ENCODE measurements around the gene DNAAF5.

DNA sequence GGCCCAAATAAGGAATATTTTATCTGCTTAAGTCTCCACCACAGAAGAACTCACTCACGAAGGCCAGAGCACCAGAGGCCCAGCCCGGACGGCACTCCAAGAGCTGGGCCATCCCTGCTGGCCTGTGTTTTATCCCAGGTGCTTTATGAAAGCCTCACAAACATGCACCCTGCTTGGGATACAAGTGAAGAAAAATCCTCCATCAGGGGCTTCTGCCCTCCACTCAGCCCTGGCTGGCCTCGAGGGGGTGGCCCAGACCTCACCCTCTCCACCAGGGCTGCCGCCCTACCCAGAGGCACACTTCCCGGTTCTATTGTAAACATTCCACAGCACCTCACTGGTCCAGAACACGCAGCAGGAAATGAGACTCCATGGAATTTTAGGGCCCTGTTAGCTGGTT, 19.8 kb upstream of the DNAAF5 start:
- TF ChIP-seq CTCF (conservative IDR thresholded peaks at IDR 0.05 in 1 of 2, IDR thresholded peaks at IDR 0.05 in 1 of 2; ENCODE audit: low read depth in 1 of 2, low read length in 2 of 2) (no peak), EZH2 (IDR thresholded peaks at IDR 0.05; ENCODE audit: low read length, missing control alignments) (no peak)

Data from fibroblast of lung (primary cell).